ENCODE data around the gene PER3.

GRCh38 chr1:7838714-7839113 is 54.6 kb downstream of the PER3 start:
- TF ChIP-seq CTCF (IDR thresholded peaks at IDR 0.05) (no peak), POLR2A (IDR thresholded peaks at IDR 0.05) (no peak)
